Trophoblast cell (in vitro differentiated cells and primary cell): ENCODE results near the gene RASSF8. TPM values are rescaled to one million over a fixed set of nuclear protein-coding genes. Genes with fewer than 3 reads are reported as not detected.

Source experiments
- DNase-seq, 2 donors: peaks; one replicate each; pipeline ENCODE4 v3.0.0-alpha.2; 2016
- H2AFZ ChIP-seq: 2 replicates; pipeline ENCODE4 v1.6.1; 2013; ENCODE audit warnings: low read length, moderate library complexity, mild to moderate bottlenecking; ENCODE audit not compliant: insufficient read depth, poor library complexity
- H2AK5ac ChIP-seq: 2 replicates; pipeline ENCODE4 v1.6.1; 2013; ENCODE audit warnings: mild to moderate bottlenecking, low read length
- H2BK120ac ChIP-seq: 2 replicates; pipeline ENCODE4 v1.6.1; 2013; ENCODE audit warnings: low read length, mild to moderate bottlenecking, moderate library complexity; ENCODE audit not compliant: insufficient read depth, poor library complexity
- H2BK12ac ChIP-seq: 2 replicates; pipeline ENCODE4 v1.6.1; 2013; ENCODE audit warnings: mild to moderate bottlenecking, low read length, moderate library complexity
- H2BK5ac ChIP-seq: 2 replicates; pipeline ENCODE4 v1.6.1; 2013; ENCODE audit warnings: low read length, low read depth, moderate library complexity, mild to moderate bottlenecking; ENCODE audit not compliant: poor library complexity
- H3K14ac ChIP-seq: 2 replicates; pipeline ENCODE4 v1.6.1; 2013; ENCODE audit warnings: mild to moderate bottlenecking, low read length
- H3K18ac ChIP-seq: 2 replicates; pipeline ENCODE4 v1.6.1; 2013; ENCODE audit warnings: mild to moderate bottlenecking, low read length
- H3K23ac ChIP-seq: 2 replicates; pipeline ENCODE4 v1.6.1; 2013; ENCODE audit warnings: low read length
- H3K27ac ChIP-seq: 2 replicates; pipeline ENCODE4 v1.5.1; 2013; ENCODE audit warnings: low read depth, mild to moderate bottlenecking, inconsistent platforms, low read length, moderate library complexity
- H3K27me3 ChIP-seq: 2 replicates; pipeline ENCODE4 v1.6.1; 2013; ENCODE audit warnings: inconsistent platforms, mild to moderate bottlenecking, low read length, moderate library complexity; ENCODE audit not compliant: insufficient read depth
- H3K36me3 ChIP-seq, 2 experiments: 1 replicate in 1 of 2; 2 replicates in 1 of 2; pipeline ENCODE4 v1.6.1; 2013; ENCODE audit warnings: low read length in 2 of 2, mild to moderate bottlenecking in 2 of 2, moderate library complexity in 1 of 2; ENCODE audit not compliant: insufficient read depth in 2 of 2, control insufficient read depth in 1 of 2
- H3K4ac ChIP-seq: 2 replicates; pipeline ENCODE4 v1.6.1; 2013; ENCODE audit warnings: low read depth, mild to moderate bottlenecking, low read length, moderate library complexity
- H3K4me1 ChIP-seq, 2 experiments: 1 replicate in 1 of 2; 2 replicates in 1 of 2; pipeline ENCODE4 v1.6.1; 2013; ENCODE audit warnings: low read length in 2 of 2, mild to moderate bottlenecking in 2 of 2, moderate library complexity in 1 of 2; ENCODE audit not compliant: insufficient read depth in 2 of 2, control insufficient read depth in 1 of 2
- H3K4me2 ChIP-seq: 2 replicates; pipeline ENCODE4 v1.6.1; 2013; ENCODE audit warnings: inconsistent platforms, mild to moderate bottlenecking, low read length, moderate library complexity
- H3K4me3 ChIP-seq: 2 replicates; pipeline ENCODE4 v1.5.1; 2013; ENCODE audit warnings: mild to moderate bottlenecking, low read depth, low read length, inconsistent platforms
- H3K79me1 ChIP-seq: one replicate; pipeline ENCODE4 v1.6.1; 2013; ENCODE audit warnings: low read length
- H3K79me2 ChIP-seq: 2 replicates; pipeline ENCODE4 v1.6.1; 2013; ENCODE audit warnings: low read length, mild to moderate bottlenecking; ENCODE audit not compliant: control insufficient read depth, insufficient read depth, poor library complexity
- H3K9ac ChIP-seq: 2 replicates; pipeline ENCODE4 v1.6.1; 2013; ENCODE audit warnings: mild to moderate bottlenecking, low read length
- H3K9me3 ChIP-seq: 2 replicates; pipeline ENCODE4 v1.6.1; 2013; ENCODE audit warnings: low read depth, mild to moderate bottlenecking, control low read depth, inconsistent platforms, low read length; ENCODE audit not compliant: insufficient read depth
- H4K12ac ChIP-seq: 2 replicates; pipeline ENCODE4 v1.6.1; 2013; ENCODE audit warnings: low read depth, mild to moderate bottlenecking, low read length, moderate library complexity
- H4K8ac ChIP-seq: 2 replicates; pipeline ENCODE4 v1.6.1; 2013; ENCODE audit warnings: low read depth, mild to moderate bottlenecking, low read length, moderate library complexity
- H4K91ac ChIP-seq: one replicate; pipeline ENCODE4 v1.6.1; 2013; ENCODE audit warnings: low read depth, mild to moderate bottlenecking, low read length, moderate library complexity
- WGBS: extraction: QIAGEN DNeasy Blood & Tissue Kit; methylation state at CpG from one replicate; pipeline ENCODE4 v1.1.7; 2013; ENCODE audit warnings: missing lambda C conversion rate; ENCODE audit not compliant: insufficient read length, insufficient coverage; ENCODE audit errors: extremely low coverage; 5-methylcytosine and 5-hydroxymethylcytosine counted together
- polyA plus RNA-seq: library from polyadenylated mRNA; stranded (reverse); fragments of 200-250 nt; gene quantifications from 2 replicates; pipeline ENCODE4 v1.2.3, GENCODE V29; 2013

The RASSF8 gene, protein sequence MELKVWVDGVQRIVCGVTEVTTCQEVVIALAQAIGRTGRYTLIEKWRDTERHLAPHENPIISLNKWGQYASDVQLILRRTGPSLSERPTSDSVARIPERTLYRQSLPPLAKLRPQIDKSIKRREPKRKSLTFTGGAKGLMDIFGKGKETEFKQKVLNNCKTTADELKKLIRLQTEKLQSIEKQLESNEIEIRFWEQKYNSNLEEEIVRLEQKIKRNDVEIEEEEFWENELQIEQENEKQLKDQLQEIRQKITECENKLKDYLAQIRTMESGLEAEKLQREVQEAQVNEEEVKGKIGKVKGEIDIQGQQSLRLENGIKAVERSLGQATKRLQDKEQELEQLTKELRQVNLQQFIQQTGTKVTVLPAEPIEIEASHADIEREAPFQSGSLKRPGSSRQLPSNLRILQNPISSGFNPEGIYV
- polyA plus RNA-seq, result 19.0 and 19.7 TPM in 2 replicates

DNA sequence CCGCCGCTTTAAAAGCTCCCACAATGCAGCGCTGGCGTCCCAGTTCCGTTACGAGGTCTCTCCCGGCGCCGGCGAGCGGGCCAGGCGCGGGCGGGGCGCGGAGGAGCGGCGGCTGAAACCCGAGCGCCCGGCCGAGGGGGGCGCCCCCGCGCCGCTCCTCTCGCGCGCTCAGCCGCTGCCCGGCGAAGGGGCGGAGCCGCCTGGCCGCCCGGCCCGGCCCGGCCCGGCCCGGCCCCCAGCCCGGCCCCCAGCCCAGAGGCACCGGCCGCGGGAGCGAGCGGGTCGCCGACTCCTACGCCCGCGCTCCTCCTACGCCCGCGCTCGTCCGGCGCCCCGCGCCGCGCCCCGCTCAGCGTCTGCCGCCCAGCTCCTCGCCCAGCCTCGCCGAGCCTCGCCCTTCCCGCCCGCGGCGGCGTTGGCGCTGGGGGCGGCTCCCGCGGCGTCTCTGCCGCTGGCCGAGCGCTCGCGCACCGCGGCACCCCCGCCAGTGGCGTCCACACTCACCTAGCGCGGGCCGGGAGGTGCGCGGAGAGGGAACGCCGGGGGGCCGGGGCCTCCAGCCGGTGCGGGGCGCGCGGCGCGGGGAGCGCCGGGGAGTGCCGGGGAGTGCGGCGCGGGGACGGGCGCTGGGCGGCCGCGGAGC lies at the start of gene RASSF8:
RASSF8 (plus strand) TSS at position 255 of the 643 bp plus-strand sequence. CDS start 96,662 bp downstream, outside the sequence.
- peak within 1 kb of the TSS; percentile 82 for H4K8ac ChIP-seq
- peak within 1 kb of the TSS; percentile 78 for H3K4ac ChIP-seq
- H4K12ac ChIP-seq, result peak within 1 kb of the TSS; percentile 88
- peaks cover 0 to 1% of the 10 kb centered on the region in 2 experiments for H3K36me3 ChIP-seq
- no peak within 1 kb of the TSS for H2AK5ac ChIP-seq
- peak within 1 kb of the TSS; percentile 72 for H3K4me2 ChIP-seq
- H2BK5ac ChIP-seq, result peak within 1 kb of the TSS; percentile 88
- peak within 1 kb of the TSS; percentile 95 for H3K9ac ChIP-seq
- peaks cover 7% of the 10 kb centered on the region for H3K79me2 ChIP-seq
- no peak within 1 kb of the TSS for H3K23ac ChIP-seq
- peak within 1 kb of the TSS; percentile 92 for H3K14ac ChIP-seq
- peak within 1 kb of the TSS; percentile 95 for H4K91ac ChIP-seq
- peak within 1 kb of the TSS; percentile 87 for H3K27ac ChIP-seq
- H2AFZ ChIP-seq, result peak within 1 kb of the TSS; percentile 97
- H3K79me1 ChIP-seq, result peaks cover 12% of the 10 kb centered on the region
- DNase-seq, result peak; percentile 59 to 80
- peak within 1 kb of the TSS; percentile 84 for H3K4me3 ChIP-seq
- H3K18ac ChIP-seq, result peak within 1 kb of the TSS; percentile 76
- no peaks in the 10 kb centered on the region for H3K9me3 ChIP-seq
- H2BK120ac ChIP-seq, result peak within 1 kb of the TSS; percentile 78
- H3K27me3 ChIP-seq, result no peaks in the 10 kb centered on the region
- no CpG with 5 or more reads among the region's 113 CpGs for WGBS
- no peaks in the 10 kb centered on the region for H3K4me1 ChIP-seq
- H2BK12ac ChIP-seq, result peak within 1 kb of the TSS; percentile 50

DNA sequence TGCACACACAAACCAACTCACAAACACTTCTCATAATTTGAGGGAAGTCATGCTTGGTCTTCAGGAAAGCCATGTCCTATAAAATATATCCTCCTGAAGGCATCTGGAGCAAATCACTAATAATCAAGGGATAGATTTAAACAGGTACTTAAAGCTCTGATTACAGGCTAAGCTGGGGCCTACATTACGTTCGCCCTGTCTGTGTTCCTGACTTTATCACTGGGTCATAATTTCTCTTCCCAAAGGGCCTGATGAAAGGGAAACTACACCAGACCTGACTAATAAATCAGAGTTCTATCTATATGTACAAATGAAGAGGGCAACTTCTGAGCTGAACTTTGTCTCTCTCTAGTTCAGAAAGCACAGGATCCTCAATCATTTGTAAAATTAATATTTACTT lies 43.9 kb upstream of the RASSF8 start:
- no peak for DNase-seq
- Histone ChIP-seq H2AK5ac (no peak overlapping the region), H3K36me3 (no peaks in the 10 kb centered on the region), H2BK12ac (no peak overlapping the region), H3K9me3 (no peaks in the 10 kb centered on the region), H3K4me1 (no peaks in the 10 kb centered on the region), H3K18ac (no peak overlapping the region), H3K4me2 (no peak overlapping the region), H4K91ac (no peak overlapping the region), H3K23ac (no peak overlapping the region), H3K79me2 (no peaks in the 10 kb centered on the region), H3K79me1 (no peaks in the 10 kb centered on the region), H3K4me3 (no peak overlapping the region), H2BK120ac (no peak overlapping the region), H4K12ac (no peak overlapping the region), H3K27me3 (no peaks in the 10 kb centered on the region), H3K4ac (no peak overlapping the region), H2AFZ (no peak overlapping the region), H3K9ac (no peak overlapping the region), H4K8ac (no peak overlapping the region), H3K14ac (no peak overlapping the region), H3K27ac (no peak overlapping the region), H2BK5ac (no peak overlapping the region)
- no CpG with 5 or more reads among the region's 2 CpGs for WGBS

DNA sequence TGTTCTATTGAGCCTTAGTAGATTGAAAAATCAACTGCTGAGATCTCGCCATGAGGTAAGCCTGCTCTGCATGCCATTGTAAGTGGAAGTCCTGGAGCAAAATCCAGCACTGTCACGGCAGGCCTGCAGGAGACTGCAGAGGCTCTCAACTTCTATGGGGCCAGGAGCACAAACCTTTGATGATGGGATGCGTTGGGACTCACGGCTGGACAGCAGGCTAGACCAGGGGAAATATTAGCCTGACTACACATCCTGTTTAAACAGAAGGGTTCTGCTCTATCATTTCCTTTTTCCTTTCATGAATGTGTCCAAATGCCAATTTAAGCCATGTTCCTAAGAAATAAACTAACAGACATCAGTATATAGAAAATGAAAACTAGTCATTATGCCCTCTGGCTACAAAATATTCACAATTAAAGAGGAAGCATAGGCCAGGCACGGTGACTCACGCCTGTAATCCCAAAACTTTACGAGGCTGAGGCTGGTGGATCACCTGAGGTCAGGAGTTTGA lies 33.9 kb upstream of the RASSF8 start:
- Histone ChIP-seq H3K27me3 (no peaks in the 10 kb centered on the region), H4K8ac (no peak overlapping the region), H3K4me1 (peaks cover 0 to 4% of the 10 kb centered on the region in 2 experiments), H3K36me3 (no peaks in the 10 kb centered on the region), H3K9me3 (no peaks in the 10 kb centered on the region), H3K23ac (no peak overlapping the region), H2BK5ac (no peak overlapping the region), H3K4ac (no peak overlapping the region), H3K9ac (no peak overlapping the region), H3K27ac (no peak overlapping the region), H3K14ac (no peak overlapping the region), H3K4me3 (no peak overlapping the region), H3K18ac (no peak overlapping the region), H4K91ac (no peak overlapping the region), H3K79me1 (no peaks in the 10 kb centered on the region), H2AK5ac (no peak overlapping the region), H3K79me2 (no peaks in the 10 kb centered on the region), H4K12ac (no peak overlapping the region), H2BK12ac (no peak overlapping the region), H3K4me2 (no peak overlapping the region), H2AFZ (no peak overlapping the region), H2BK120ac (no peak overlapping the region)
- WGBS, result no CpG with 5 or more reads among the region's 7 CpGs
- DNase-seq, result peak; percentile 83 to 90

DNA sequence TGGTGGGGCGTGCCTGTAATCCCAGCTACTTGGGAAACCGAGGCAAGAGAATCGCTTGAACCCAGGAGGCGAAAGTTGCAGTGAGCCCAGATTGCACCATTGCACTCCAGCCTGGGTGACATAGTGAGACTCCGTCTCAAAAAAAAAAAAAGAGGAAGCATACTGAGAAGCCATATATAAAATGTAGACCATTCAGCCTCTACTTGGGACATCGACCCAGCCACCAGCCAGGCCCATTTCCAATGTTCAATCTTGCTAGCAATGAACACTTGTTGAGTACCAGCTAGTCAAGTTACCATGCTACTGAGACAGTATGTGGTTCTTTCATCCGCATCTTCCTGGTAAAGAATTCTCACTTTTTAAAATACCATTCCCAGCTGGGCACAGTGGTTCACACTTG lies 33.4 kb upstream of the RASSF8 start:
- Histone ChIP-seq H4K91ac (no peak overlapping the region), H3K79me2 (no peaks in the 10 kb centered on the region), H2BK12ac (no peak overlapping the region), H3K4ac (no peak overlapping the region), H3K4me2 (no peak overlapping the region), H3K18ac (no peak overlapping the region), H2BK120ac (no peak overlapping the region), H2BK5ac (no peak overlapping the region), H4K8ac (no peak overlapping the region), H3K36me3 (no peaks in the 10 kb centered on the region), H2AK5ac (no peak overlapping the region), H2AFZ (no peak overlapping the region), H3K27ac (no peak overlapping the region), H3K27me3 (no peaks in the 10 kb centered on the region), H3K9ac (no peak overlapping the region), H3K14ac (no peak overlapping the region), H3K23ac (no peak overlapping the region), H4K12ac (no peak overlapping the region), H3K4me3 (no peak overlapping the region), H3K9me3 (no peaks in the 10 kb centered on the region), H3K79me1 (no peaks in the 10 kb centered on the region), H3K4me1 (peaks cover 0 to 4% of the 10 kb centered on the region in 2 experiments)
- no CpG with 5 or more reads among the region's 7 CpGs for WGBS
- DNase-seq, result no peak
